IMR-90 (cell line): ENCODE results near the gene NRM. TPM values are rescaled to one million over a fixed set of nuclear protein-coding genes. Genes with fewer than 3 reads are reported as not detected.

Experiments
- ATAC-seq: fragments of 200-7000 bp; cut with Tn5 transposase; 2 replicates; pipeline ENCODE4 v1.9.1; 2020; ENCODE audit warnings: low read depth, mild to moderate bottlenecking, moderate library complexity
- BruUV-seq: library from RNA; stranded (reverse); fragments of 400-500 nt; replicated peaks from 2 replicates; lab custom pipeline; 2021; lab: Mats Ljungman, UMichigan
- CTCF ChIA-PET: fragments of 300-600 bp; formaldehyde crosslinking; extraction: SDS; loops from one replicate; lab custom pipeline; 2021; ENCODE audit warnings: antibody characterized with exemption; lab: Yijun Ruan, JAX
- POLR2A ChIA-PET: fragments of 300-600 bp; sonication (Branson Sonifier 250); formaldehyde crosslinking; loops from one replicate; lab custom pipeline; 2022; ENCODE audit warnings: antibody characterized with exemption; ENCODE audit not compliant: unreplicated experiment; lab: Charles Lee
- DNase-seq: peaks from one replicate; pipeline ENCODE4 v3.0.0; 2013
- H2AFZ ChIP-seq: replicated peaks from 2 replicates; pipeline ENCODE3; 2013; ENCODE audit warnings: low read length, mild to moderate bottlenecking; ENCODE audit not compliant: poor library complexity
- H2AK5ac ChIP-seq: 2 replicates; pipeline ENCODE4 v1.6.1; 2013; ENCODE audit warnings: low read depth, low read length, inconsistent platforms
- H2AK9ac ChIP-seq: replicated peaks from 2 replicates; pipeline ENCODE3; 2013; ENCODE audit warnings: mild to moderate bottlenecking, low read depth, low read length, moderate library complexity; ENCODE audit not compliant: poor library complexity
- H2BK120ac ChIP-seq: 2 replicates; pipeline ENCODE4 v1.6.1; 2013; ENCODE audit warnings: low read depth, low read length, inconsistent platforms
- H2BK15ac ChIP-seq: 3 replicates; pipeline ENCODE4 v1.6.1; 2013; ENCODE audit warnings: low read depth, low read length, inconsistent platforms
- H2BK20ac ChIP-seq: 2 replicates; pipeline ENCODE4 v1.6.1; 2013; ENCODE audit warnings: low read depth, mild to moderate bottlenecking, inconsistent platforms, low read length, moderate library complexity
- H2BK5ac ChIP-seq: 2 replicates; pipeline ENCODE4 v1.6.1; 2013; ENCODE audit warnings: mild to moderate bottlenecking, low read depth, low read length, inconsistent platforms; ENCODE audit not compliant: poor library complexity, severe bottlenecking
- H3K14ac ChIP-seq: replicated peaks from 2 replicates; pipeline ENCODE4 v1.6.1; 2013; ENCODE audit warnings: low read depth, low read length, inconsistent platforms
- H3K18ac ChIP-seq: 2 replicates; pipeline ENCODE4 v1.6.1; 2013; ENCODE audit warnings: low read depth, low read length, control low read depth
- H3K23ac ChIP-seq: 2 replicates; pipeline ENCODE4 v1.6.1; 2013; ENCODE audit warnings: low read depth, low read length, inconsistent platforms
- H3K27ac ChIP-seq: 2 replicates; pipeline ENCODE4 v1.5.1; 2013; ENCODE audit warnings: mild to moderate bottlenecking, control low read depth, low read length; ENCODE audit not compliant: insufficient read depth
- H3K27me3 ChIP-seq: 2 replicates; pipeline ENCODE4 v1.6.1; 2013; ENCODE audit warnings: low read length; ENCODE audit not compliant: control insufficient read depth, insufficient read depth
- H3K36me3 ChIP-seq: 2 replicates; pipeline ENCODE4 v1.6.1; 2013; ENCODE audit warnings: low read length, mixed read lengths; ENCODE audit not compliant: control insufficient read depth, insufficient read depth
- H3K4ac ChIP-seq: 2 replicates; pipeline ENCODE4 v1.6.1; 2013; ENCODE audit warnings: low read depth, low read length, inconsistent platforms
- H3K4me1 ChIP-seq: 2 replicates; pipeline ENCODE4 v1.6.1; 2013; ENCODE audit warnings: low read length, mixed read lengths; ENCODE audit not compliant: control insufficient read depth, insufficient read depth
- H3K4me2 ChIP-seq: 2 replicates; pipeline ENCODE4 v1.6.1; 2013; ENCODE audit warnings: low read depth, mild to moderate bottlenecking, control low read depth, low read length, moderate library complexity
- H3K4me3 ChIP-seq: 2 replicates; pipeline ENCODE4 v1.5.1; 2013; ENCODE audit warnings: low read depth, mild to moderate bottlenecking, control low read depth, low read length, moderate library complexity; ENCODE audit not compliant: insufficient read depth
- H3K56ac ChIP-seq: 2 replicates; pipeline ENCODE4 v1.6.1; 2013; ENCODE audit warnings: low read length, inconsistent platforms; ENCODE audit not compliant: insufficient read depth; ENCODE audit errors: extremely low read depth
- H3K79me1 ChIP-seq, 2 experiments: 2 replicates each; pipeline ENCODE4 v1.6.1; 2013; ENCODE audit warnings: low read length in 2 of 2, inconsistent platforms in 1 of 2, low read depth in 1 of 2
- H3K9ac ChIP-seq: 2 replicates; pipeline ENCODE4 v1.6.1; 2013; ENCODE audit warnings: low read depth, low read length, control low read depth
- H3K9me1 ChIP-seq: 2 replicates; pipeline ENCODE4 v1.6.1; 2013; ENCODE audit warnings: low read length, inconsistent platforms; ENCODE audit not compliant: insufficient read depth
- H3K9me3 ChIP-seq: 2 replicates; pipeline ENCODE4 v1.6.1; 2013; ENCODE audit warnings: low read length; ENCODE audit not compliant: control insufficient read depth, insufficient read depth
- H4K20me1 ChIP-seq: 2 replicates; pipeline ENCODE4 v1.6.1; 2013; ENCODE audit warnings: low read length, inconsistent platforms; ENCODE audit not compliant: insufficient read depth
- H4K5ac ChIP-seq: 2 replicates; pipeline ENCODE4 v1.6.1; 2013; ENCODE audit warnings: mild to moderate bottlenecking, low read depth, low read length, control low read depth
- H4K8ac ChIP-seq, 2 experiments: 2 replicates each; pipeline ENCODE4 v1.6.1; 2013; ENCODE audit warnings: low read depth in 2 of 2, low read length in 2 of 2, control low read depth in 1 of 2, inconsistent platforms in 1 of 2
- H4K91ac ChIP-seq: 2 replicates; pipeline ENCODE4 v1.6.1; 2013; ENCODE audit warnings: low read depth, low read length, inconsistent platforms; ENCODE audit not compliant: insufficient read depth
- BHLHE40 ChIP-seq: fragments of 150-350 bp; IDR thresholded peaks from 2 replicates; pipeline ENCODE4 v1.6.1; 2016; ENCODE audit warnings: mild to moderate bottlenecking, low read depth, low read length
- CEBPB ChIP-seq: IDR thresholded peaks from 2 replicates; pipeline ENCODE4 v1.6.1; 2012; ENCODE audit warnings: low read depth, low read length, improper control_type of control experiment
- CHD1 ChIP-seq: IDR thresholded peaks from 2 replicates; pipeline ENCODE4 v1.6.1; 2012; ENCODE audit warnings: low read depth, low read length, improper control_type of control experiment
- CTCF ChIP-seq: conservative IDR thresholded peaks from 2 replicates; pipeline ENCODE4 v1.5.1; 2012; ENCODE audit warnings: mild to moderate bottlenecking, low read depth, low read length, improper control_type of control experiment
- FOS ChIP-seq: fragments of 150-350 bp; IDR thresholded peaks from 2 replicates; pipeline ENCODE4 v1.6.1; 2016; ENCODE audit warnings: low read depth, low read length
- MAFK ChIP-seq: IDR thresholded peaks from 2 replicates; pipeline ENCODE4 v1.6.1; 2012; ENCODE audit warnings: low read depth, low read length, improper control_type of control experiment
- MAZ ChIP-seq: IDR thresholded peaks from 2 replicates; pipeline ENCODE4 v1.6.1; 2012; ENCODE audit warnings: low read depth, mild to moderate bottlenecking, low read length, improper control_type of control experiment, moderate library complexity, borderline replicate concordance
- MXI1 ChIP-seq: IDR thresholded peaks from 2 replicates; pipeline ENCODE4 v1.6.1; 2012; ENCODE audit warnings: low read depth, mild to moderate bottlenecking, low read length, moderate library complexity, borderline replicate concordance
- NFE2L2 ChIP-seq: fragments of 150-350 bp; IDR thresholded peaks from 2 replicates; pipeline ENCODE4 v1.6.1; 2016; ENCODE audit warnings: low read depth, mild to moderate bottlenecking, low read length
- POLR2A ChIP-seq: IDR thresholded peaks from 2 replicates; pipeline ENCODE4 v1.6.1; 2012; ENCODE audit warnings: mild to moderate bottlenecking, low read depth, low read length
- RAD21 ChIP-seq: IDR thresholded peaks from 2 replicates; pipeline ENCODE4 v1.6.1; 2012; ENCODE audit warnings: low read length, improper control_type of control experiment
- RCOR1 ChIP-seq: IDR thresholded peaks from 2 replicates; pipeline ENCODE4 v1.6.1; 2012; ENCODE audit warnings: mild to moderate bottlenecking, low read length, improper control_type of control experiment; ENCODE audit not compliant: insufficient replicate concordance
- RFX5 ChIP-seq: IDR thresholded peaks from 2 replicates; pipeline ENCODE4 v1.8.0; 2012; ENCODE audit warnings: low read depth, mild to moderate bottlenecking, low read length, moderate library complexity
- SMC3 ChIP-seq: fragments of 150-350 bp; IDR thresholded peaks from 2 replicates; pipeline ENCODE4 v1.6.1; 2016; ENCODE audit warnings: low read depth, mild to moderate bottlenecking, antibody characterized with exemption, low read length, moderate library complexity
- USF2 ChIP-seq: fragments of 150-350 bp; IDR thresholded peaks from 2 replicates; pipeline ENCODE4 v1.6.1; 2017; ENCODE audit warnings: mild to moderate bottlenecking, antibody characterized with exemption, low read length, low read depth
- WGBS, 2 experiments: methylation state at CpG; one replicate each; pipeline versions ENCODE4 v1.1.5 to v1.1.7; 2013; ENCODE audit warnings: missing lambda C conversion rate in 2 of 2; ENCODE audit not compliant: insufficient read length in 1 of 2; ENCODE audit errors: extremely low coverage in 2 of 2; 5-methylcytosine and 5-hydroxymethylcytosine counted together
- dilution Hi-C: fragments of 300-500 bp; cut with HindIII; formaldehyde crosslinking; loops from one replicate; pipeline ENCODE4 v1.14.3; 2018; ENCODE audit warnings: low sequenced_read_pairs; ENCODE audit not compliant: unreplicated experiment
- in situ Hi-C: fragments of 300-500 bp; cut with MboI; formaldehyde crosslinking; loops from 3 replicates; pipeline ENCODE4 v1.14.3; 2019; ENCODE audit warnings: low sequenced_read_pairs, inconsistent platforms, mixed read lengths
- intact Hi-C: fragments of 100-400 bp; cut with micrococcal nuclease; formaldehyde crosslinking; loops from 2 replicates; pipeline ENCODE4 v1.10.0; 2022
- polyA plus RNA-seq, 3 experiments: library from polyadenylated mRNA; depleted of rRNA; stranded (reverse); fragments of >200 nt; gene quantifications; 2 replicates each; pipeline ENCODE4 v1.2.3, GENCODE V29; 2012; ENCODE audit warnings: low replicate concordance in 1 of 3
- total RNA-seq: library from RNA; depleted of rRNA; stranded (reverse); fragments of >200 nt; gene quantifications from 2 replicates; pipeline ENCODE4 v1.2.3, GENCODE V29; 2012
- TF ChIP-seq, protein P1 (sequence below): fragments of 150-350 bp; IDR thresholded peaks from 2 replicates; pipeline ENCODE4 v1.6.1; 2016; ENCODE audit warnings: low read depth, mild to moderate bottlenecking, low read length, moderate library complexity, borderline replicate concordance

Gene NRM
- total and polyA plus RNA-seq, 2 of the 4 experiments (the other 2 are of a cell fraction) = 2.2 to 27.0 TPM

DNA sequence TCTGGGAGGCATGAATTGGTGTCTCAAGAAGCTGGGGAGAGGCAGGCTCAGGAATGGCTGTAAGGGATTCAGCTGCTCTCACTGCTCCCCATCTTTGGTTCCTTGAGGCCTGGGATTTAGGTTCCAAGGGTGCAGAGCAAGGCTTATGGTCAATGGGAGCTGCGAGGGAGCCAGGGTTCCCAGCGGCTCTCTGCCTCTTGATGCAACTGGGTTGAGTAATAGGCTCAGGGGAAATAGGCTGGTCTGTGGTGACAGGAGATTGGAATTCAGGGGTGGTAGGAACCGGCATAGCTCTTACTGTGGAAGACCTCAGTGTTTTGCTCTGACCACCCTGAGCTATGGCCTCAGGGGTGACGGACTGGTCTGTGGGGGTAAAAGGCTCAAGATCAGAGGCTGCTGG lies 13.0 kb upstream of the NRM start:
- H2AFZ ChIP-seq = no peak overlapping the region
- in situ Hi-C loops (no loop called here), dilution Hi-C loops (no loop called here), intact Hi-C loops (no loop called here)
- H4K5ac ChIP-seq = no peak overlapping the region
- H2BK5ac ChIP-seq = no peak overlapping the region
- H2AK5ac ChIP-seq = no peak overlapping the region
- no peaks in the 10 kb centered on the region for H3K9me3 ChIP-seq
- H2BK120ac ChIP-seq = no peak overlapping the region
- H3K4me1 ChIP-seq = no peaks in the 10 kb centered on the region
- TF ChIP-seq BHLHE40 (no peak), RAD21 (no peak), USF2 (no peak), SMC3 (no peak), MXI1 (no peak), CHD1 (no peak), CEBPB (no peak), MAZ (no peak), RCOR1 (no peak), NFE2L2 (no peak), FOS (no peak), MAFK (no peak), POLR2A (no peak), RFX5 (no peak), CTCF (no peak)
- TF ChIP-seq, protein P1, sequence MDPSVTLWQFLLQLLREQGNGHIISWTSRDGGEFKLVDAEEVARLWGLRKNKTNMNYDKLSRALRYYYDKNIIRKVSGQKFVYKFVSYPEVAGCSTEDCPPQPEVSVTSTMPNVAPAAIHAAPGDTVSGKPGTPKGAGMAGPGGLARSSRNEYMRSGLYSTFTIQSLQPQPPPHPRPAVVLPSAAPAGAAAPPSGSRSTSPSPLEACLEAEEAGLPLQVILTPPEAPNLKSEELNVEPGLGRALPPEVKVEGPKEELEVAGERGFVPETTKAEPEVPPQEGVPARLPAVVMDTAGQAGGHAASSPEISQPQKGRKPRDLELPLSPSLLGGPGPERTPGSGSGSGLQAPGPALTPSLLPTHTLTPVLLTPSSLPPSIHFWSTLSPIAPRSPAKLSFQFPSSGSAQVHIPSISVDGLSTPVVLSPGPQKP = no peak
- no peak overlapping the region for H2BK20ac ChIP-seq
- no peaks in the 10 kb centered on the region; the same call in 1 of the 2 replicates for H3K9me1 ChIP-seq
- ChIA-PET CTCF (no interaction called here), POLR2A (interaction anchor here (0.5 kb wide), 1 partner anchor 24 kb away, joined by 3 read pairs; no protein-coding TSS in a partner anchor)
- DNase-seq = no peak
- BruUV-seq = no TSS peak
- H3K18ac ChIP-seq = no peak overlapping the region
- H3K4me2 ChIP-seq = no peak overlapping the region
- 100% methylated on average over 3 of the region's 4 CpGs; no CpG with 5 or more reads in 1 of the 2 experiments for WGBS, 2 experiments
- H3K23ac ChIP-seq = no peak overlapping the region
- H4K91ac ChIP-seq = no peak overlapping the region
- H3K14ac ChIP-seq = no peak overlapping the region
- H2AK9ac ChIP-seq = no peak overlapping the region
- H2BK15ac ChIP-seq = no peak overlapping the region
- H4K20me1 ChIP-seq = no peaks in the 10 kb centered on the region
- H3K79me1 ChIP-seq = no peaks in the 10 kb centered on the region
- H3K4me3 ChIP-seq = no peak overlapping the region
- H4K8ac ChIP-seq = no peak overlapping the region
- H3K9ac ChIP-seq = no peak overlapping the region
- ATAC-seq = no peak
- H3K27ac ChIP-seq = no peak overlapping the region
- peaks cover 35% of the 10 kb centered on the region for H3K36me3 ChIP-seq
- no peak overlapping the region for H3K4ac ChIP-seq
- no peaks in the 10 kb centered on the region for H3K27me3 ChIP-seq
- no peak overlapping the region for H3K56ac ChIP-seq
